TTC549 (cell line): Measurements from ENCODE around the gene SUMO1.

Source experiments
- FAIRE-seq: peaks from 2 replicates; lab custom pipeline; 2012; peaks lifted over from hg19 to GRCh38; lab: Jason Lieb, UNC

Gene SUMO1

DNA sequence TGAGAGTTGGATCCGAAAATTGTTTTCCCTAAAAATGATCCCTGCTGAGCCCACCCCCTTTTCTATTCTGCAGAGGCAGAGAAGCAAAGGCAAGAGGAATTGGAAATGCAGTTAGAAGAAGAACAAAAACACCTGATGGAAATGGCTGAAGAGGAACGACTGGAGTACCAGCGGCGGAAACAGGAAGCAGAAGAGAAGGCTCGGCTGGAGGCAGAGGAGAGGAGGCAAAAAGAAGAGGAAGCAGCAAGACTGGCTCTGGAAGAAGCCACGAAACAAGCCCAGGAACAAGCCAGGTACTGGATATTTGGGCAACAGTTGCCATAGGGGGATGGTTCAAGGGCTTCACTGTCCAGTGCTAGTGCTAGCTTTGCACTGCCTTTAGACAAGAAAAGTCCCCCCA is 41.7 kb downstream of the SUMO1 start:
- no peak for FAIRE-seq

DNA sequence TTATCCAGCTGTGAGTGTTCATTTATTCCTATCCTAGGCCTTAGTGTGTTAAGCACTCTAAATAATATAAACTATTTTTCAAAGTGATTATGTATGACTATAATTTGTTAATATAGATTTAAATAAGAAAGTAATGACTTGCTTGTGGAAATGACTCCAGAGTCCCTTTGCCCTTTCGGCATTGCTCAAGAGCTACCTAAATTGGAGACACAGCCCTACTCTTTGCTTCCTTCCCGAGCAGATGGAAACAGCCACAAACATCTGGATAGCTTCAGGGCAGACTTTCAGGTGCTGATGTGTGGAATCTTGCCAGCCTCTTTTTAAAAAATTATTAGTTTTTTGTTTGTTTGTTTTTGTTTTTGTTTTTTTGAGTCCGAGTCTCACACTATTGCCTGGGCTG is 44.0 kb downstream of the SUMO1 start:
- FAIRE-seq, result no peak

DNA sequence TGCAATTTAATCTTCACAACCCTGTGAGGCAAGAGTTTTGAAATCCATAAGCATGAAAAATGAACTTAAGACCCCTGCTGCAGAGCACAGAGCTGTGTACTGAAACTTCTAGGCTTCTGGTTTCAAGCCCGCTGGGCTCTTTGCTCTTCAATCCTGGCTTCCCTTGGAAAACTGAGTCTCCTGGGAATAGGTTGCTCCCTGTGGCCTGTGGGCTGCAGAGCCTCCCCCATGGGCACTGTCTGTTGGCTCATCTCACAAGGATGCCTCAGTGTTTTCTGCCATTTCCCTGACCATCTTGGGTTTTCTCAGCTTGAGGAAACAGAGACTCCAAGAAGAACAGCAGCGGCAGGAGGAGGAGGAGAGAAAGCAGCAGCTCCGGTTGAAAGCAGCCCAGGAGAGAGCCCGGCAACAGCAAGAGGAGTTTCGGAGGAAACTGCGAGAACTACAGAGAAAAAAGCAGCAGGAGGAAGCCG is 44.5 kb downstream of the SUMO1 start:
- FAIRE-seq, result no peak

DNA sequence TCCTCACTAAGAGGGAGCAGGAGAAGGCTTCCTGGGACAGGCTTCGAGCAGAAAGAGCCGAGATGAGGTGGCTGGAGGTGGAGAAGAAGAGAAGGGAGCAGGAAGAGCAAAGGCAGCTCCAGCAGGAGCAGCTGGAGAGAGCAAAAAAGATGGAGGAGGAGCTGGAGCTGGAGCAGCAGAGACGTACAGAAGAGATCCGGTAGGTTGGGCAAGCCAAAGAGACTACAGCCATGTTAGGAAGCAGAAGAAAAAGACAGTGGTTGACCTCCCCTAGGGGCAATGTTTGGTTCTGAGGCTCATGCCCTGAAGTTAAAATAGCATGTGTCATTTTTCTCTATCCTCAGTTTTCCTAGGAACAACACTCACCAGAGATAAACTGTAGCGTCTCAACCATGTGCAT is 45.1 kb downstream of the SUMO1 start:
- no peak for FAIRE-seq

DNA sequence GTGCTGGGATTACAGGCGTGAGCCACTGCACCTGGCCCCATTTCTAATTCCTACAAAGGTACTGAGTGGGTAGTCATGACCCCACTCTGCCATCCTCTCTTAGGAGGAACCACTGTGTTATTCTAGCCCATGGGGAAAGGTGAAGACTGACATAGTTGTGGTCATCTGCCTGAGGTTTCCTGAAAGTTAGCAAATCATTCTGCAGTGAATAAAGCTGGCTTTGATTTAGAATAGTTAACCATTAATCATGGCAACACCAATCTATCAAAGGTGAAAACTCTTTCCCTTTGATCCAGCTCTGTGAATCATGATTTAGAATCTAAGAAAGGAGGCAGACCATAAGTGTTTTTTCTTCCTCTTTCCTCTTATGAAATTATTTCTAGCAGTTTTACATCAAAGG is 50.8 kb downstream of the SUMO1 start:
- FAIRE-seq, result no peak

DNA sequence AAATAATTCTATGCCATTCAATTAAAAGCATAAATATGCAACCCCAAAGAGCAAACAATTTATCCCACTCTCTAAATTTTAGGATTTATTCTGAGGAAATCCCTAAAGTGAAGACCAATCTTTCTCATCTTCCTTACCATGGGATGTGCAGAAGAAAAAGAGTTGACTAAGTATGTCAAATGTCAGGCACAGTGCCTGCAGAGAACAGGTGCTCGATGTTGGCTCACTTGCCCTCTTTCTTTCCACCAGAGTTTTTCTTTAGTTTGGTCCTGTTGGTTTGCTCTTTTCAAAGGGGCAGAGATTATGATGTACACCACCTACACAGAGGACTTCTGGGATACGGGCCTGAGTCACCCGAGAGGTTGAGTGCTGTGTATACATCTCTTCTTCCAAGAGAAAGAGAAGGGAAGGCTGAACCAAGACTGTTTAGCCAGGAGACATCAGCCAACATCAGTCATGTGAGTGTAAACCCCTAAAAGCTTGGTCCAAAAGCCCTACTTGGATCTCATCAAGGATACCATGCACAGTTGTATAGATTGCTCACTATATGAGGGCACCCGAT is 51.7 kb downstream of the SUMO1 start:
- no peak for FAIRE-seq

DNA sequence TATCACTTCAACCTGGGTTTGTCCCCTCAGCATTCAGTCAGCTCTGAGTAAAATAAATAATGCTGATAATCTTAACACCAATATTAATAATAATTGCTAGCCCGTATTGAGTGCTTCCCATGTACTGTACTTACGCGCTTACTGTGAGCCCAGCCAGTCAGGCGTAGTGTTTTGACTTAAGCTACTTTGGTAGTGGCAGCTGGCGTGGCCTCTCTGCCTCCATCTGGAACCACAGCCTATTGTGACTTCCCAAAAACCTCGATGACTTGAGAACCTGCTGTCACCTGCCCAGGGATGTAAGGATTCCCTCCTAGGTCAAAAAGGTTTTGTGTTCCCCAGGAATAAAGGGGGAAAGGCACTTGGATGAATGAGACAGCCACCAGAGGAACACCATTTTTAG is 53.2 kb downstream of the SUMO1 start:
- no peak for FAIRE-seq

DNA sequence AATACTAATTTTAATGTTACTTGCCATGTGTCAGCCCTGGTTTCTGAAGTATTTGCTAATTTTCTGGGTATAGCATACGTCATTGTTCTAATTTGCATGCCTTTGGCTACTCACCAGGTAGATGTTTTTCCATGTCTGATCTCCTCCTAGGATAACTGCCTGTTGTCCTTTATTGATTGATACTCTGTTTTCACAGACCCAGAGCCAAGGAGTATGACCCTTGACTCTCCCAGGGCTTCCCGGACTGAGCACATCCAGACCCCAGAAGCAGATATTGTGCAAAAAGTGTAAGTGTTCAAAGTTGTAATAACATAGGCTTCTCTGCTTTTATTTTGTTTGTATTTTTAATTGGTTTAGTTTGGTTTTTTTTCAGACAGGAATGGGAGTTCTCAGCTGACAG is 53.8 kb downstream of the SUMO1 start:
- no peak for FAIRE-seq

DNA sequence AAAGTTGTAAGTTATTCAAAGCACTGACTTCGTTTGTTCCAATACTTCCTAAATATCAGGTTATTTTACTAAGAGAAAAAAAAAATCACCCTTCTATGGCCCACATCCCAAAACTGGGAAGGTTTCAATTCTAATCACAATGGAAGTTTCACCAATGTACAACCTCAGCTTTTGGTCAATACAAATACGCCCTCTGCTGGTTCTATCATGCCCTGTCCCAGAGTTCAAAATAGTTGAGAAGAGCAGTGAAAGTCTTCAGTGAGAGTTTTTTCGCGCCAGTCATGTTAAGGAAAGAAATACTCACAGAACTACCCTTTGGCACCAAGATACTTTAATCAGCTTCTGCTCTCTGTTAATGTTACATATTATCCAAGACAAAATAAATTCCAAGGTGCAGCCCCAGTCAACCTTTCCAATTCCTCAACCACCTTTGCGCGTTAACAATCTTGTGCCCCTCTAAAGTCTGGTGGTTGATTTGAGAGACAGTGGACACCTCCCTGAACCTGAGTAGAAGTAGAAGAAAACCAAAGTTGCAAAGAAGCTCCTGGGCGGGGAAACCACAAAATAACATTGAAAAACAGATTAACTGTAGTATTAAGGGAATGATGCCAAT is 59.9 kb downstream of the SUMO1 start:
- FAIRE-seq, result peak; percentile 94

DNA sequence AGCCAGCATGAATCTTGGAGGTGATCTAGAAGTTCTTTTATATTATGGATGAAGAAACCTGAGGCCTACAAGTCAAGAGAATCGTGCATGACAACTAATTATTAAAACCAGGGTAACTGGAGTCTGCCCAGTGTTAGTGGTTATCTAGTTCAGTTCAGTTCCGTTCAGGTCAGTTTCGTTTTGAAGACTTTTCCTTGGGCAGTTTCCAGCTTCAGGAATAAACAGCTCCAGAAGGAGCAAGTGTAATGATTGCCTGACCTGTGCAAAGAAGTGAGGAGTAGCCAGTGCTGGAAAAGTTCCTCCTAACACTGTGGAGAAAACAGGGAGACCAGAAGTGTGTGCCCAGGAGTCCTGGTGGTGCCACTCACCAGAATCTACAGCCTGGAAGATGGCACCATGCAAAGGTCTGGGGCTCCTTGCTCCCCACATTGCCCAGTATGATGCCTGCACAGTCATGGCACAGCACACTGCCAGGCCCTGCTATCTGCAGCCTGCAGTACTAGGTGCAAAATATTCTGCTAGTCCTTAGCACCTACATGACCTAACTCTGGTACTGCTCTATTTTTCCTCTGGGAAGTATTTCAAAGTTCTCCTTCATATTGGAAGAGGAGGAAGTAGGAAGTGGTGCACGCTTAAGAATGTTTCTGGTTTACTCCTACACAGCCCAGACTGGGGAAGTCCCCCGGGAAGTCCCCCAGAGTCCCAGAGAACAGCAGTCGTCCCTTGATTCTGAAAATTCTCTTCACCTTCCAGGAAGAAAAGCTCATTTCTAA is 65.8 kb downstream of the SUMO1 start:
- FAIRE-seq, result no peak

DNA sequence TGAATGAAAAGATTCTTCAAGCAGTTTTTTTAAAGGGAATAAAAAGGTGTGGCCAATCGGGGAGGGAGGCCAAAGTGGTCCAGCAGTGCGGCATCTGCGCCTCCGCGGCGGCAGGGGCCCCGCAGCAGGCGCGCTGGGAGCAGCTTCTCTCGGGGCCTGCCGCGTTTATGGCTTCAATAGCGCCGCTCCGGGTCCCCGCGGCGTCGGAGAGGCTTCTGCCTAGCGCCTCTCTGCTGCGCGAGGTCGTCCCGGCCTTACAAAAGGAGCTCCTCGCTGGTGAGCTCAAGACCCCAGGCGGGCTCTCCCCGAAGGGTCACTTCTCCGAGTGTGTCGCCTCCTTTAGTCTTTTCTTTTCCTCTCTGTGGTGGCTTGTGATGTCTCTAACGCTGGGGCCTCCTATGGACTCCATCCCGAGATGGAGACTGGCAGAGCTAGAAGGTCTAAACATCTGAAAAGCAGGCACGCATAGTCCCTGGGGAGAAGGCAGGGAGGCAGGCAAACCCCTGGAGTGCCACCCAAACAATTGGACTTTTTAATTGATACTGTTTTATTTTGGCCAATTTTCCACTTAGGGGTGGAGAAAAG is 67.1 kb downstream of the SUMO1 start:
- no peak for FAIRE-seq

DNA sequence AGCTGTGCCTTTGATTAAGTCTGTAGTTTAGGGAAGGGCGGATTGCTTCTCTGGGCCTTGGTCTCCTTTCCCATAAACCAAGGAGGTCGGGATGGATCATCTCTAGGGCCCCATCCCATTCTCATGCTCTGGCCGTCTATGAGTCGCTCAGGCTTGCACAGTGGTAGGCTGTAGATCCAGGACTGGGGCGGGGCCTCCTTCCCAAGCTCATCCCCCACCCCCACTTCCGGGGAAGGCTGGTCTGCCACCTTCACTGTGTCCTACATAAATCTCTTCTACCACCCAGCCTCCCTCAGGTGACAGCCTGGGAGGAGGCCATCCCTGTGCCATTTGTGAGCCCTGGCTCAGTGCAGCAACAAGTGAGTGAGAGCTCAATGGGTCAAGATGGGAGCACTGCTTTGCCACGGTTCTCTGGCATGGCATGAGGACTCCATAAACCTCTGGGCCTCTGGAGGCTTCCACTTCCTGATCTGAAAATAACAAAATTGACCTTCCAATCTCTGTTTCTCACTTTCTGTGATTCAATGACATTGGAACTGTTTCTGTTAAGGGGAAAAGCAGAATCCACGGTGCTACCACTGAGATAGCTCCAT is 68.5 kb downstream of the SUMO1 start:
- no peak for FAIRE-seq

DNA sequence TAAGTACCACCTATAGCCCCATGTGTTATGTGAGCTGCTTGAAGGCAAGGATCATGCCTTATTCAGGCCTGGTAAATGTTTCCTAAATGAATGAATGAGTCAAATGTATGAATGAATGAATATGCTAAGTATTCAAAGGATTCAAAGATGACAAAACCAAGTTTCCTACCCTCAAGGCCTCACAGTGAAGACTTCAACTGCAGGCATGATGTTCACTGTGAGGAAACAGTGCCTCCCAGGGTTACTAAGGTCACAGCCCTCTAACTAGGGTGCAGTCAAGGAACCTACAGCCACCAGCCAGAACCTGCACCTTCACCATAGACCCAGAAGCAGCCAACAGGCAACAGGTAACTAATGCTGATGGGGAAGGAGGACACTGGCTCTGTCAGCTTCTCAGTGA is 69.3 kb downstream of the SUMO1 start:
- FAIRE-seq, result no peak

DNA sequence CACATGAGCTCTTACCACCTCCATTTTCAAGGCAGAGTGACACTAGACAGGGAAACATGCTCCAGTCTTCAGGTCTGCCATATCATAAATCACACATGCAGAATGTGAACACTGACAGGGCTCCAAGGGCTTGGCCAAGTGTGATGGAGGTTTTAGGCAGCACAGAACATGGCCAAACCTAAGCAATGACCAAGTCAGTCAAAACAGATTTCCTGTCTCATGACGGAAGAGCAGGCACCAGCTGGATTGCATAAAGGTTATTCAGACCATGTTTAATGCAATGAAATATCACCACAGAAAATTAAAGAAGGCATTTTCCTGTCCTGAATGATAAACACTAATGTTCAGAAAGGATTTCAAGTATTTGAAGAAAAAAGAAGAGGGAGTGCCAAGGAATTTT is 72.5 kb downstream of the SUMO1 start:
- FAIRE-seq, result no peak

DNA sequence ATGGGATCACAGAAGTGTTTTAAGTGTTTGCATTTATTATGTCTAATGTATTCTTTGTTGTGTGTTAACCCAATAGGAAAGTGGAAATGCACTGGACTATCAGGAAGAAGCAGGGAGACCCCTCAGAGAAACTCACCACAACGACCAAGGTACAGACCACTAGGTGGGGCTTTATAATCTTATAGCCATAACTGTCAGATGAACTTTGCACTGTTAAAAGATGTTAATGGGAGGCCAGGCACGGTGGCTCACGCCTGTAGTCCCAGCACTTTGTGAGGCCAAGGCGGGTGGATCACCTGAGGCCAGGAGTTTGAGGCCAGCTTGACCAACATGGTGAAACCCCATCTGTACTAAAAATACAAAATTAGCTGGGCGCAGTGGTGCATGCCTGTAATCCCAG is 73.2 kb downstream of the SUMO1 start:
- no peak for FAIRE-seq

DNA sequence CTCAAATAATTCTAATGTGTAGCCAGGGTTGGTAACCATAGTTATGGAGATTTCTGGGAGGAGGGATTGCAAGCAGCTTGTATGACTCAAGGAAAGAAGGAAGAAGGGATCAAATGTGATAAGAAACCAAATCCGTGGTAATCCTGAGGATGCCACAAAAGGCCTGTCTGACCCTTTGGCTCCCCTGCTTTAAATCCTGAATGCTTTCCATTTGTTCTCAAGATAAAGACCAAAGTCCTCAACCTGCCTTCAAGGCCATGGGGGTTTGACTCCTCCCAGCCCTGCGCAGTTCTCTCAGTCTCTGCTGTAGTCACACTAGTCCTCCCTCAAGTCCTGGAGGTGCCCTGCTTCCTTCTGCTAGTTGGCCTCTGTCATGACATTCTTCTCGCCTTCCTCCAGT is 74.0 kb downstream of the SUMO1 start:
- no peak for FAIRE-seq

DNA sequence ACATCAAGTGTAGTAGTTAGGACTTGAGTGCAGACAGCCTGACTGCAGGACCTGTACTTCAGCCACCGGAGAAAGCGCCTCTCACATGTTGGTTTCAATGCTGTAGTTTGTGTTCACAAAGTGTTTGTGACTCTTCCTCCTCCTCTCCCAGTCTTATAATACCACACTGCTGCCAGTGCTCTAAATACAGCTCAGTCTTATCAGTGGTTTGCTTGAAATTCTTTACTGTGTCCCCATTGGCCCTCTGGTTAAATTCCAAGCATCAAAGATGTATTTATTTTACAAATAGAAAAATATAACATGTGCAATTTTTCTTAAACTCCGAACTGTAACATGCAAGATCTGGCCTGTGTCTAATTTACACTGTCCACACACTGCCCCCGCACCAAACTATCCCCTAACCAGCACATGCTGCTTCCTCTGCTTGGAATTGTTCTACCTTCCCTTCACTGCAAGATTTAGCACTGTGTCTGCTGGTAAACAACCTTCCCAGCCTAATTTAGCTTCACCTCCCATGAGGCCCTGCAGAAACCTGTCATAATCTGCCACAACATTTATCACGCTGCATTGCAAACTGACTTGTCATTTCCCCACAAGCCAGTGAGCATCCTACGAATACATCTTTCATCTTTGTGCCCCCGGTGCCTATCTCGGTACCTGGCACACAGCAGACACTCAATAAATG is 77.1 kb downstream of the SUMO1 start:
- no peak for FAIRE-seq

DNA sequence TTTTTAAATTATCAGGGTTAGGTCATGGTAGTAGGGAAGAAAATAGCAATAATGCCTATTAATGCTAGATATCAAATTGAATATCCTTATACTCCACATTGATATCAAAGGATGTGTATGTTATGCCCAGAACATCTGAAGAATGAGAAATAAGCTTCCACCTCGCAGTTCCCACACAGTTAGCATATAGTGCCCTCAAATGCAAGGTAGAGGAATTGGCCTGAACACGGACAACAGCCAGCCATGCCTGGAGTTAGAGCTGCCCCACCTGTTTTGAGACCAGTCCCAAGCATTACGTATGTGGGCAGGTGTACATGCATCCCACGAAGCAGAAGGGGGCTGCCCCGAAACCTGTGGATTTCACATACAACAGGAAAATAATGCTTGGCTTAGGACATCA is 79.6 kb downstream of the SUMO1 start:
- FAIRE-seq, result no peak

DNA sequence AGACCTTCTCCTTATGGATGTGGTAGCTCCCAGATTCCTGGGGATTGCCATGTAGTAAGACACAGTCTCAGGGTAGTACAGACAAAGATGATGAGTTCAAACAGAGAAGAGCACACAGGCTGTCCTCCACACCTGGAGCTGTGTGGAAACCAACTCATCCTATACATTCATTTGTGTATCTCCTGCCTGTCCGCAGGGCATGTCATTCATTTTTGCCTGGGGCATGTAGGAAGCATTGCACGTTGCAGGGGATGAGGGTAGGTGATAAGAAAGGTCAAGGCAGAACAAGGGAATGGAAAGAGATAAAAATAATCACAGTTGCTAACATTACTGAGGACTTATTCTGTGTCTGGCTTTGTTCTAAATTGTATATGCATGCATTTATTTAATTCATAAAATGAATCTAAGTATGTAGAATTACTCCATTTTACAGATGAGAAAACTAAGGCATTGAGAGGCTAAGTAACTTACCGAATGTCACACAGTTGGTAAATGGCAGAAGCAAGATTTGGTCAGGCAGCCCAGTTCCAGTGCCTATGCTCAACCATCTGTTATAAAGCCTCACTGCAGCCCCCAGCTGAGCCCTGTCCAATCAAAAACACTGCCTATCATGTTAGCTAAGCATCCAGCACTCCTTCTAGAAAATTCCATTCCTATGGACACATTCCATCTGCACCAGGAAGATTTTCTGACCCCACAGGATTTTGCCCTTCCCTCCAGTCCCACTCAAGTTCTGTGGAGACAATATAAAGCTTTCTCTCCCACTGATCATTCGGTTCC is 81.0 kb downstream of the SUMO1 start:
- FAIRE-seq, result no peak
